Endothelial cell of umbilical vein (primary cell): ENCODE measurements around the gene RYR1. TPM values are rescaled to one million over a fixed set of nuclear protein-coding genes. Genes with fewer than 3 reads are reported as not detected.

Experiments
- BruUV-seq: library from RNA; stranded (reverse); fragments of 400-500 nt; replicated peaks from 2 replicates; lab custom pipeline; 2021; lab: Mats Ljungman, UMichigan
- CTCF ChIA-PET: fragments of 300-600, 350-600 bp; sonication (Branson Sonifier 250); formaldehyde crosslinking; loops from one replicate; lab custom pipeline; 2021; ENCODE audit warnings: antibody characterized with exemption, inconsistent platforms; lab: Charles Lee
- POLR2A ChIA-PET: fragments of 300-600, 350-600 bp; sonication (Branson Sonifier 250); formaldehyde crosslinking; loops from one replicate; lab custom pipeline; 2021; ENCODE audit warnings: antibody characterized with exemption, inconsistent platforms; lab: Charles Lee
- DNase-seq: peaks from one replicate; pipeline ENCODE4 v3.0.0-alpha.2; 2011; ENCODE audit warnings: low read depth, low spot score
- FAIRE-seq: peaks from 2 replicates; lab custom pipeline; 2011; peaks lifted over from hg19 to GRCh38; lab: Jason Lieb, UNC
- H2AFZ ChIP-seq: 2 replicates; pipeline ENCODE4 v1.6.0; 2012; ENCODE audit warnings: low read depth, low read length, control low read depth, inconsistent platforms
- H3K27ac ChIP-seq: 2 replicates; pipeline ENCODE4 v1.5.1; 2011; ENCODE audit warnings: low read depth, mild to moderate bottlenecking, control low read depth, low read length, moderate library complexity; ENCODE audit not compliant: insufficient read depth
- H3K27me3 ChIP-seq, 2 experiments: 2 replicates each; pipeline versions ENCODE4 v1.6.0 to v1.6.1; 2011; ENCODE audit warnings: low read length in 2 of 2, mixed read lengths in 1 of 2; ENCODE audit not compliant: control insufficient read depth in 2 of 2, insufficient read depth in 2 of 2
- H3K36me3 ChIP-seq, 2 experiments: 2 replicates in 1 of 2; 3 replicates in 1 of 2; pipeline ENCODE4 v1.5.1; 2011; ENCODE audit warnings: low read length in 2 of 2, mild to moderate bottlenecking in 1 of 2, moderate library complexity in 1 of 2; ENCODE audit not compliant: control insufficient read depth in 2 of 2, insufficient read depth in 2 of 2; ENCODE audit errors: extremely low read depth in 1 of 2
- H3K4me1 ChIP-seq: 3 replicates; pipeline ENCODE4 v1.5.1; 2011; ENCODE audit warnings: mild to moderate bottlenecking, low read length; ENCODE audit not compliant: control insufficient read depth, insufficient read depth; ENCODE audit errors: extremely low read depth
- H3K4me2 ChIP-seq: 2 replicates; pipeline ENCODE4 v1.6.1; 2011; ENCODE audit warnings: low read length, control low read depth, mixed read lengths; ENCODE audit not compliant: insufficient read depth
- H3K4me3 ChIP-seq, 3 experiments: fragments of 200-600 bp in 1 of 3; sonication (generic), shearing (Covaris generic) in 1 of 3; replicated peaks in 1 of 3; 2 replicates each; pipeline ENCODE4 v1.5.1; 2011 to 2016; ENCODE audit warnings: control low read depth in 3 of 3, low read length in 3 of 3, mild to moderate bottlenecking in 2 of 3, inconsistent platforms in 1 of 3, low read depth in 1 of 3, moderate library complexity in 1 of 3; ENCODE audit not compliant: insufficient read depth in 1 of 3
- H3K79me2 ChIP-seq: 2 replicates; pipeline ENCODE4 v1.6.0; 2012; ENCODE audit warnings: low read length, inconsistent platforms; ENCODE audit not compliant: control insufficient read depth, insufficient read depth
- H3K9ac ChIP-seq: replicated peaks from 2 replicates; pipeline ENCODE3; 2011; ENCODE audit warnings: low read length, control low read depth; ENCODE audit not compliant: insufficient read depth; ENCODE audit errors: extremely low read depth
- H3K9me1 ChIP-seq: replicated peaks from 3 replicates; pipeline ENCODE4 v1.6.0; 2011; ENCODE audit warnings: mild to moderate bottlenecking, low read length; ENCODE audit not compliant: control insufficient read depth, insufficient read depth; ENCODE audit errors: extremely low read depth
- H3K9me3 ChIP-seq: replicated peaks from 2 replicates; pipeline ENCODE4 v1.5.1; 2012; ENCODE audit warnings: low read length, inconsistent platforms; ENCODE audit not compliant: control insufficient read depth, insufficient read depth
- H4K20me1 ChIP-seq: replicated peaks from 2 replicates; pipeline ENCODE3; 2011; ENCODE audit warnings: mild to moderate bottlenecking, low read length; ENCODE audit not compliant: control insufficient read depth, insufficient read depth; ENCODE audit errors: extremely low read depth
- EZH2 ChIP-seq: IDR thresholded peaks from 2 replicates; pipeline ENCODE4 v1.6.1; 2012; ENCODE audit warnings: borderline replicate concordance, low read depth, mild to moderate bottlenecking, moderate library complexity, low read length, inconsistent platforms; ENCODE audit not compliant: severe bottlenecking
- FOS ChIP-seq: IDR thresholded peaks from 2 replicates; pipeline ENCODE4 v1.6.1; 2011; ENCODE audit warnings: mild to moderate bottlenecking, low read length, moderate library complexity, borderline replicate concordance; ENCODE audit not compliant: insufficient read depth
- GATA2 ChIP-seq: IDR thresholded peaks from 2 replicates; pipeline ENCODE4 v1.7.0; 2011; ENCODE audit warnings: low read depth, mild to moderate bottlenecking, moderate library complexity, mixed read lengths, low read length; ENCODE audit not compliant: insufficient read length, insufficient read depth
- JUN ChIP-seq: IDR thresholded peaks from 2 replicates; pipeline ENCODE4 v1.6.1; 2011; ENCODE audit warnings: borderline replicate concordance, low read depth; ENCODE audit not compliant: insufficient read length, insufficient read depth
- MYC ChIP-seq: IDR thresholded peaks from one replicate; pipeline ENCODE4 v1.6.1; 2011; ENCODE audit warnings: mild to moderate bottlenecking, low read depth, low read length
- POLR2A ChIP-seq: IDR thresholded peaks from 2 replicates; pipeline ENCODE4 v1.6.1; 2012; ENCODE audit warnings: low read depth, mild to moderate bottlenecking, control low read depth, low read length
- POLR2AphosphoS5 ChIP-seq: IDR thresholded peaks from 2 replicates; pipeline ENCODE4 v1.6.1; 2012; ENCODE audit warnings: low read depth, mild to moderate bottlenecking, control low read depth, low read length, moderate library complexity; ENCODE audit not compliant: insufficient read depth
- dilution Hi-C: fragments of 300-500 bp; cut with MboI; formaldehyde crosslinking; loops from one replicate; pipeline ENCODE4 v1.15.0; 2019; ENCODE audit warnings: low sequenced_read_pairs; ENCODE audit not compliant: extremely low pct_ligation_motif_present
- intact Hi-C: fragments of 100-400 bp; cut with micrococcal nuclease; formaldehyde crosslinking; loops from one replicate; pipeline ENCODE4 v1.10.0; 2022
- polyA plus RNA-seq, 4 experiments: library from polyadenylated mRNA; depleted of rRNA in 3 of 4; stranded (reverse) in 3 of 4; unstranded in 1 of 4; fragments of >200 nt; gene quantifications; 2 replicates each; pipeline versions ENCODE4 v1.2.1 to v1.2.3, GENCODE V29; 2011 to 2012; ENCODE audit warnings: missing spikeins in 1 of 4
- total RNA-seq: library from RNA; stranded (reverse); gene quantifications from 2 replicates; pipeline ENCODE4 v1.2.3, GENCODE V29; 2021
- TF ChIP-seq, protein P1 (sequence below), 2 donors: IDR thresholded peaks; 1 replicate in 1 of 2; 2 replicates in 1 of 2; pipeline ENCODE4 v1.5.1; 2011; ENCODE audit warnings: low read length in 2 of 2, mild to moderate bottlenecking in 2 of 2, moderate library complexity in 2 of 2, control low read depth in 1 of 2, inconsistent platforms in 1 of 2, low read depth in 1 of 2; ENCODE audit not compliant: insufficient read depth in 1 of 2; ENCODE audit errors: extremely low read depth in 1 of 2
- TF ChIP-seq, protein P2 (sequence below): IDR thresholded peaks from 2 replicates; pipeline ENCODE4 v1.6.1; 2011; ENCODE audit not compliant: insufficient read depth, insufficient read length

The RYR1 gene
- total and polyA plus RNA-seq, 2 donors (not counting 3 experiments of a cell fraction or from before 2014, with no cell fraction given) = under 0.01 to 0.02 TPM

GRCh38 chr19:38538793-38539528, 105.5 kb downstream of the RYR1 start:
- dilution Hi-C loops = no loop called here
- H3K4me3 ChIP-seq = no peak overlapping the region
- H3K9me3 ChIP-seq = no peaks in the 10 kb centered on the region
- no peaks in the 10 kb centered on the region for H4K20me1 ChIP-seq
- intact Hi-C loops = no loop called here
- H3K9ac ChIP-seq = no peak overlapping the region
- POLR2A ChIA-PET = no interaction called here
- no peaks in the 10 kb centered on the region for H3K36me3 ChIP-seq
- FAIRE-seq (no peak), DNase-seq (no peak)
- no peaks in the 10 kb centered on the region for H3K79me2 ChIP-seq
- no peak overlapping the region for H3K4me2 ChIP-seq
- H3K27ac ChIP-seq = no peak overlapping the region
- H3K27me3 ChIP-seq = peaks cover 1 to 2% of the 10 kb centered on the region in 2 experiments
- no peaks in the 10 kb centered on the region for H3K4me1 ChIP-seq
- no peak overlapping the region for H2AFZ ChIP-seq
- BruUV-seq = no TSS peak
- TF ChIP-seq FOS (no peak), POLR2A (no peak), POLR2AphosphoS5 (no peak), MYC (no peak), EZH2 (no peak), JUN (no peak), GATA2 (no peak)
- TF ChIP-seq, protein P1, sequence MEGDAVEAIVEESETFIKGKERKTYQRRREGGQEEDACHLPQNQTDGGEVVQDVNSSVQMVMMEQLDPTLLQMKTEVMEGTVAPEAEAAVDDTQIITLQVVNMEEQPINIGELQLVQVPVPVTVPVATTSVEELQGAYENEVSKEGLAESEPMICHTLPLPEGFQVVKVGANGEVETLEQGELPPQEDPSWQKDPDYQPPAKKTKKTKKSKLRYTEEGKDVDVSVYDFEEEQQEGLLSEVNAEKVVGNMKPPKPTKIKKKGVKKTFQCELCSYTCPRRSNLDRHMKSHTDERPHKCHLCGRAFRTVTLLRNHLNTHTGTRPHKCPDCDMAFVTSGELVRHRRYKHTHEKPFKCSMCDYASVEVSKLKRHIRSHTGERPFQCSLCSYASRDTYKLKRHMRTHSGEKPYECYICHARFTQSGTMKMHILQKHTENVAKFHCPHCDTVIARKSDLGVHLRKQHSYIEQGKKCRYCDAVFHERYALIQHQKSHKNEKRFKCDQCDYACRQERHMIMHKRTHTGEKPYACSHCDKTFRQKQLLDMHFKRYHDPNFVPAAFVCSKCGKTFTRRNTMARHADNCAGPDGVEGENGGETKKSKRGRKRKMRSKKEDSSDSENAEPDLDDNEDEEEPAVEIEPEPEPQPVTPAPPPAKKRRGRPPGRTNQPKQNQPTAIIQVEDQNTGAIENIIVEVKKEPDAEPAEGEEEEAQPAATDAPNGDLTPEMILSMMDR (IDR thresholded peaks at IDR 0.05; ENCODE audit: extremely low read depth in 1 of 2, insufficient read depth in 1 of 2, low read depth in 1 of 2, low read length in 2 of 2) = no peak
- TF ChIP-seq, protein P2, sequence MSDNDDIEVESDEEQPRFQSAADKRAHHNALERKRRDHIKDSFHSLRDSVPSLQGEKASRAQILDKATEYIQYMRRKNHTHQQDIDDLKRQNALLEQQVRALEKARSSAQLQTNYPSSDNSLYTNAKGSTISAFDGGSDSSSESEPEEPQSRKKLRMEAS = no peak
- CTCF ChIA-PET = no interaction called here
- H3K9me1 ChIP-seq = no peaks in the 10 kb centered on the region
